Prostate gland (tissue), 2 donors: ENCODE data around the gene RAB4A.

ENCODE experiments used
- CTCF ChIP-seq, 4 experiments: fragments of 200-600 bp in 2 of 4; fragments of 450-650 bp in 2 of 4; sonication (generic) in 2 of 4; IDR thresholded peaks; 1 replicate in 3 of 4; 2 replicates in 1 of 4; pipeline ENCODE4 v1.5.1; 2016 to 2019; ENCODE audit warnings: antibody characterized with exemption in 4 of 4, mild to moderate bottlenecking in 2 of 4, moderate library complexity in 2 of 4
- POLR2A ChIP-seq: fragments of 450-650 bp; IDR thresholded peaks from one replicate; pipeline ENCODE4 v1.6.1; 2016; ENCODE audit warnings: antibody characterized with exemption, mild to moderate bottlenecking

GRCh38 chr1:229229137-229229720, 41.7 kb upstream of the RAB4A start:
- no peak for TF ChIP-seq CTCF (IDR thresholded peaks at IDR 0.05)
- TF ChIP-seq POLR2A: no peak
